ENCODE results near the gene FZD4.

GRCh38 chr11:86980086-86980796, 25.0 kb upstream of the FZD4 start:
- TF ChIP-seq CTCF (IDR thresholded peaks at IDR 0.05) = no peak
- TF ChIP-seq POLR2A (IDR thresholded peaks at IDR 0.05) = no peak
- TF ChIP-seq POLR2AphosphoS5 (IDR thresholded peaks at IDR 0.05; ENCODE audit: insufficient read depth in 1 of 2, low read depth in 1 of 2) = no peak
